Measurements from ENCODE around the gene KSR1.
A peak's percentile ranks its signal among the peaks of the same experiment; 100 is the strongest.

KSR1 gene

GRCh38 chr17:27573971-27574525 lies 117.8 kb downstream of the KSR1 start:
- H3K36me3 ChIP-seq (ENCODE audit: control insufficient read depth, insufficient read depth, low read length) = peaks cover 3% of the 10 kb centered on the region
- 75 to 76% methylated on average over 3 to 4 of the region's 4 CpGs for WGBS, 2 experiments (ENCODE audit: insufficient coverage in 2 of 2)
- peaks cover 81% of the 10 kb centered on the region for H3K4me1 ChIP-seq (ENCODE audit: control insufficient read depth, insufficient read depth, low read length, poor library complexity, severe bottlenecking)
- H3K9me3 ChIP-seq (ENCODE audit: control insufficient read depth, low read length) = no peaks in the 10 kb centered on the region
- H3K4me3 ChIP-seq (ENCODE audit: extremely low read depth, insufficient read depth, low read length, poor library complexity, severe bottlenecking) = no peak overlapping the region
- no peak overlapping the region for H3K27ac ChIP-seq (ENCODE audit: low read depth, low read length, severe bottlenecking)

GRCh38 chr17:27575096-27575911 lies 119.1 kb downstream of the KSR1 start:
- Histone ChIP-seq H3K9me3 (ENCODE audit: control insufficient read depth, low read length) (no peaks in the 10 kb centered on the region), H3K36me3 (ENCODE audit: control insufficient read depth, insufficient read depth, low read length) (peaks cover 6% of the 10 kb centered on the region), H3K27ac (ENCODE audit: low read depth, low read length, severe bottlenecking) (no peak overlapping the region), H3K4me3 (ENCODE audit: extremely low read depth, insufficient read depth, low read length, poor library complexity, severe bottlenecking) (no peak overlapping the region), H3K4me1 (ENCODE audit: control insufficient read depth, insufficient read depth, low read length, poor library complexity, severe bottlenecking) (peaks cover 82% of the 10 kb centered on the region)
- 84 to 85% methylated on average over 3 of the region's 3 CpGs for WGBS, 2 experiments (ENCODE audit: insufficient coverage in 2 of 2)

DNA sequence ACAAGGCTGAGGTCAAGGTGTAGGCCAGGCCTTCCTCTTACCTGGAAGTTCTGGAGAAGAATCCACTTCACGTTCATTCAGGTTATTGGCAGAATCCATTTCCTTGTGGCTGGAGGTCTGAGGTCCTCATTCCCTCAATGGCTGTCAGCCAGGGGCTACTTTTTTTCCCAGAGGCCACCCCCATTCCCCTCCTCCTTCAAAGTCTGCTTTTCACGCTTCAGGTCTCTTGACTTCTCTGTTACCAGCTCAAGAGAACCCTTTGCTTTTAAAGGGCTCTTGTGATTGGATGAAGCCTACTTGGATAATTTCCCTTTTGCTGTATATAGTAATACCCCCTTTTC lies 119.6 kb downstream of the KSR1 start:
- no peak overlapping the region for H3K4me3 ChIP-seq (ENCODE audit: extremely low read depth, insufficient read depth, low read length, poor library complexity, severe bottlenecking)
- H3K36me3 ChIP-seq (ENCODE audit: control insufficient read depth, insufficient read depth, low read length) = peaks cover 8% of the 10 kb centered on the region
- 88% methylated on average over 1 of the region's 2 CpGs for WGBS, 2 experiments (ENCODE audit: insufficient coverage in 2 of 2)
- no peaks in the 10 kb centered on the region for H3K9me3 ChIP-seq (ENCODE audit: control insufficient read depth, low read length)
- H3K4me1 ChIP-seq (ENCODE audit: control insufficient read depth, insufficient read depth, low read length, poor library complexity, severe bottlenecking) = peaks cover 77% of the 10 kb centered on the region
- H3K27ac ChIP-seq (ENCODE audit: low read depth, low read length, severe bottlenecking) = peak overlapping the region; percentile 98

DNA sequence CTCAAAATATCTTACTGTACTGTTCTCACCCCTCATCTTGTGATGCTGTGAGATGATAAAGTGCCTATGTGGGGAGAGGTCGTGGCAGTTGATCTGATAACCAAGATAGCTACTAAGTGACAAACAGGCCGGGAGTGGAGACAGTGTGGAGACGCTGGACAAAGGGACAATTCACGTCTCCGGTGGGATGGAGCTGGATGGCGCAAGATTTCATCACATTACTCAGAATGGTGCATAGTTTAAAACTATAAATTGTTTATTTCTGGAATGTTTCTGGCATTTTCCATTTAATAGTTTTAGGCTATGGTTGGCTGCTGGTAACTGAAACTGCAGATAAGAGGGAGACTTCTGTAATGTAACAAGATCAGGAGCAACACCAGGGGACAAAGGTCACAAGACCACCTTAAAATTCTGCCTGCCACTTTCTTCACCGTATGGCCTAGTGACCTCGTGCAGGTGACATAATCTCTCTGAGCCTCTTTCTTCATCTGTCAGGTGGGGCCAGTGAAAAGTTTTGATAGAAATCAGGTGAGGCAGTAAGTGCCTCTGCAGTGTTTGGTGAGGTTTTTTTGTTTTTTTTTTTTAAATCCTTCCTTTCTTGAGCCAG lies 120.3 kb downstream of the KSR1 start:
- Histone ChIP-seq H3K27ac (ENCODE audit: low read depth, low read length, severe bottlenecking) (peak overlapping the region; percentile 98), H3K4me1 (ENCODE audit: control insufficient read depth, insufficient read depth, low read length, poor library complexity, severe bottlenecking) (peaks cover 74% of the 10 kb centered on the region)

GRCh38 chr17:27577121-27577761 lies 121.0 kb downstream of the KSR1 start:
- Histone ChIP-seq H3K36me3 (ENCODE audit: control insufficient read depth, insufficient read depth, low read length) (peaks cover 8% of the 10 kb centered on the region), H3K4me1 (ENCODE audit: control insufficient read depth, insufficient read depth, low read length, poor library complexity, severe bottlenecking) (peaks cover 79% of the 10 kb centered on the region), H3K27ac (ENCODE audit: low read depth, low read length, severe bottlenecking) (peak overlapping the region; percentile 98), H3K9me3 (ENCODE audit: control insufficient read depth, low read length) (no peaks in the 10 kb centered on the region), H3K4me3 (ENCODE audit: extremely low read depth, insufficient read depth, low read length, poor library complexity, severe bottlenecking) (no peak overlapping the region)
- 57 to 67% methylated on average over 12 to 18 of the region's 20 CpGs for WGBS, 2 experiments (ENCODE audit: insufficient coverage in 2 of 2)

More for the DNA sequence above, 120.3 kb downstream of the KSR1 start:
- Histone ChIP-seq H3K4me3 (ENCODE audit: extremely low read depth, insufficient read depth, low read length, poor library complexity, severe bottlenecking) (no peak overlapping the region), H3K9me3 (ENCODE audit: control insufficient read depth, low read length) (no peaks in the 10 kb centered on the region), H3K36me3 (ENCODE audit: control insufficient read depth, insufficient read depth, low read length) (peaks cover 8% of the 10 kb centered on the region)
- 42 to 74% methylated on average over 3 to 4 of the region's 8 CpGs for WGBS, 2 experiments (ENCODE audit: insufficient coverage in 2 of 2)

DNA sequence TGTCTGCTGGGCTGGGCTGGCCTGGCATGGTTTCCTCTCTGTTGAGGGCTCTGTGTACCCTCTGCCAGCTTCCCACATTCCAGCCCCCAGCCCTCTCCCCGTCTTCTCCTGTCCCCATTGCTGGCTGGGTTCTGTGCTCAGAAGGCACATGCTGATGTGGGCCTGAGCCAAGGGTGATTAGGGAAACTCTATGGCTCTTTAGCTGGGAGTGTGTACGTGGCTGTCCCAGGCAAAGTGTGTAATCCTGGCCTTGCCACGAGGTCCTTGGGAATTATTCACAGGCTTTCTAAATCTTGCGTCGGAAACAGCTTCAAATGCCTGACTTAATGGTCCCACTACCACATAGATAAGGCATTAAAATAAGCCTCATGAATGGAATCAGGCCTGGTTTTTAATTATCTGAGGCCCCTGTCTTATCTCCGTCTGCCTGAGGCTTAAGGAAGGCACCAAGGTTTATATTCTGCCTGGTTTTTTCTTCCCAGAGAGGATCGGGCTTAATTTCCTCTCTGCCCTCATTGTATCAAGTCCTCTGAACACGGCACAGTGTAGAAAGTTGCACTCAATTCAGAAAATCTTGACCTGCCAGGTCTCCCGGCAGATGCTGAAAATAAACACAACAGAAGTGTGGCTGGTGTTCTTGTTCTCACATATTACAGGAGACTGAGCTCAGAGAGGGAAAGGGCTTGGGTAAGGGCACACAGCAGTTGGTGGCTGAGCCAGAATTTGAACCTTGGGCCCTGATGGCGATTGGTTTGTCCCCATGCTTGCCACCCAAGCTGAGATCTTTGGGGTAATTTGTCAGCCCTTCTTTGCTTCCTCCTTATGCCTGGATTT lies 121.9 kb downstream of the KSR1 start:
- peaks cover 74% of the 10 kb centered on the region for H3K4me1 ChIP-seq (ENCODE audit: control insufficient read depth, insufficient read depth, low read length, poor library complexity, severe bottlenecking)
- H3K27ac ChIP-seq (ENCODE audit: low read depth, low read length, severe bottlenecking) = peak overlapping the region; percentile 98
- H3K9me3 ChIP-seq (ENCODE audit: control insufficient read depth, low read length) = no peaks in the 10 kb centered on the region
- no peak overlapping the region for H3K4me3 ChIP-seq (ENCODE audit: extremely low read depth, insufficient read depth, low read length, poor library complexity, severe bottlenecking)
- peaks cover 12% of the 10 kb centered on the region for H3K36me3 ChIP-seq (ENCODE audit: control insufficient read depth, insufficient read depth, low read length)
- WGBS, 2 experiments (ENCODE audit: insufficient coverage in 2 of 2) = 76 to 81% methylated on average over 9 of the region's 10 CpGs

DNA sequence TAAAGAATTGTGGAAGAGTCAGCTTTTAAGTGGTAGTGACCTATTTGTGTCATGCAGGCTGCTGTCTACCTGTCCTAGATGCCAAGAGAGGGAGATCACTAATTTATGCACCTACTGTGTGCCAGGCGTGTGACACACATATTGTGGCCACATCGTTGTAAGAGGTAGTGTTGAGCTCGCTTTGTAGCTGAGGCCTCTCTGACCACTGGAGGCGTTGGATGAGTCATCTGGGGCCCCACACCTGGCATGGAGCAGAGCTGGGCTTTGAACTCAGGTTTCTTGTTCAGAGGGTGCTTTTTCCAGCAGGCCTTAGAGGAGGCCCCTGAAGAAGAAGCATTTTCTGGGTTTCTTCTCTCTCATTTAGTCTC lies 122.5 kb downstream of the KSR1 start:
- WGBS, 2 experiments (ENCODE audit: insufficient coverage in 2 of 2) = 90 to 95% methylated on average over 4 of the region's 4 CpGs
- peaks cover 68% of the 10 kb centered on the region for H3K4me1 ChIP-seq (ENCODE audit: control insufficient read depth, insufficient read depth, low read length, poor library complexity, severe bottlenecking)
- no peaks in the 10 kb centered on the region for H3K9me3 ChIP-seq (ENCODE audit: control insufficient read depth, low read length)
- H3K36me3 ChIP-seq (ENCODE audit: control insufficient read depth, insufficient read depth, low read length) = peaks cover 18% of the 10 kb centered on the region
- no peak overlapping the region for H3K4me3 ChIP-seq (ENCODE audit: extremely low read depth, insufficient read depth, low read length, poor library complexity, severe bottlenecking)
- peak overlapping the region; percentile 98 for H3K27ac ChIP-seq (ENCODE audit: low read depth, low read length, severe bottlenecking)

DNA sequence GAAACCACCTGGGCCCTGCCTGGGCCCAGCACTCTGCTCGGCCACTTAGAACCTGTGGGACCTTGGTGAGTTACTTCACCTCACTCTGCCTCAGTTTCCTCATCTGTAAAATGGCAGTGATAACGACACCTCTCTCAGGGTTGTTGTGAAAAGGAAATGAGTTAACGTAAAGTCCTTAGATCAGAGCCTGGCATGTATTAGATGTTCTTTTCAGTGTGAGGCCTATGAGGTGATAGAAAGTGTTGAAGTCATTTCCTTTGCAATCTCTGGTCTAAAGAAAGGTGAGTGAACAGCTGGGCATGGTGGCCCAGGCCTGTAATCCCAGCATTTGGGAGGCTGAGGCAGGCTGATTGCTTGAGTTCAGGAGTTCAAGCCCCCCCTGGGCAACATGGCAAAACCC lies 123.1 kb downstream of the KSR1 start:
- H3K9me3 ChIP-seq (ENCODE audit: control insufficient read depth, low read length) = no peaks in the 10 kb centered on the region
- H3K36me3 ChIP-seq (ENCODE audit: control insufficient read depth, insufficient read depth, low read length) = peaks cover 21% of the 10 kb centered on the region
- H3K4me3 ChIP-seq (ENCODE audit: extremely low read depth, insufficient read depth, low read length, poor library complexity, severe bottlenecking) = no peak overlapping the region
- peaks cover 62% of the 10 kb centered on the region for H3K4me1 ChIP-seq (ENCODE audit: control insufficient read depth, insufficient read depth, low read length, poor library complexity, severe bottlenecking)
- 88 to 95% methylated on average over 2 to 3 of the region's 3 CpGs for WGBS, 2 experiments (ENCODE audit: insufficient coverage in 2 of 2)
- H3K27ac ChIP-seq (ENCODE audit: low read depth, low read length, severe bottlenecking) = no peak overlapping the region

DNA sequence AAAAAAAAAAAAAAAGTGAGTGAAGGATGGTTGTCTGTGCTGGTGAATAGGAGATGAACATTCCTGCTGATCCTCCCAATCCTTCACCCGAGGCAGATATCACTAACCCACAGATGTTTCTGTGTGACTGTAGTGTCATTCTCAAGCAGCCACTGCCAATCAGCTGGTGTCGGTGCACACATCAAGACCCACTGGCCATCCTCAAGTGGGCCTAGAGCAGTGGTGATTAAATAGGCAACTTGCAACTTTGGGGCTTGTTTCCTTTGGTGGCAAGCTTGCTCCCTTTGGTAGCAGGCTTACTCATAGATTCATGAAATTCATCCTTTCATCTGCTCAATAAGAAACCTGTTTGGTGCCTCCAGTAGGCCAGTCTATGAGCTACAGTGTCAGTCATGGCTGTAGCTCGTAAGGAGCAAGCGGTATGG lies 123.7 kb downstream of the KSR1 start:
- peaks cover 21% of the 10 kb centered on the region for H3K36me3 ChIP-seq (ENCODE audit: control insufficient read depth, insufficient read depth, low read length)
- no peak overlapping the region for H3K4me3 ChIP-seq (ENCODE audit: extremely low read depth, insufficient read depth, low read length, poor library complexity, severe bottlenecking)
- 92 to 100% methylated on average over 2 to 3 of the region's 4 CpGs for WGBS, 2 experiments (ENCODE audit: insufficient coverage in 2 of 2)
- peaks cover 57% of the 10 kb centered on the region for H3K4me1 ChIP-seq (ENCODE audit: control insufficient read depth, insufficient read depth, low read length, poor library complexity, severe bottlenecking)
- H3K9me3 ChIP-seq (ENCODE audit: control insufficient read depth, low read length) = no peaks in the 10 kb centered on the region
- no peak overlapping the region for H3K27ac ChIP-seq (ENCODE audit: low read depth, low read length, severe bottlenecking)

DNA sequence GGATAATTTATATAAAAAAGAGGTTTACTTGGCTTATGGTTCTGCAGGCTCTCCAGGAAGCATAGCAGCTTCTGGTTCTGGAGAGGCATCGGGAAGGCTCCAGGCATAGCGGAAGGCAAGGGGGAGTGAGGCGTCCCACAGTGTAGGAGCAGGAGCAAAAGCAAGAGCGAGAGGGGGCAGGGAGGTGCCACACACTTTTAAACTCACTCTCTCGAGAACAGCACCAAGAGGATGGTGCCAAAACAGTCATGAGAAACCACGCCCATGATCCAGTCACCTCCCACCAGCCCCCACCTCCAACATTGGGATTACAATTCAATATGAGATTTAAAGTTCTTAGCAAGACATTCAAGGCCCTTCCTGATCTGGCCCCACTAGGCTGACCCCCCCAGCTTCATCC lies 124.8 kb downstream of the KSR1 start:
- no peak overlapping the region for H3K27ac ChIP-seq (ENCODE audit: low read depth, low read length, severe bottlenecking)

More for the DNA sequence above, 124.8 kb downstream of the KSR1 start:
- peaks cover 51% of the 10 kb centered on the region for H3K4me1 ChIP-seq (ENCODE audit: control insufficient read depth, insufficient read depth, low read length, poor library complexity, severe bottlenecking)
- no peak overlapping the region for H3K4me3 ChIP-seq (ENCODE audit: extremely low read depth, insufficient read depth, low read length, poor library complexity, severe bottlenecking)
- 78 to 100% methylated on average over 2 to 6 of the region's 6 CpGs for WGBS, 2 experiments (ENCODE audit: insufficient coverage in 2 of 2)
- H3K36me3 ChIP-seq (ENCODE audit: control insufficient read depth, insufficient read depth, low read length) = peaks cover 29% of the 10 kb centered on the region
- no peaks in the 10 kb centered on the region for H3K9me3 ChIP-seq (ENCODE audit: control insufficient read depth, low read length)
